HG03565 (cell line): ENCODE results near the gene TBXAS1.
"Not testable (repeated sequence)": the region's sequence is repeated elsewhere in the genome, so short reads cannot be mapped to it uniquely, and the experiment has no call there.

ENCODE experiments used
- ATAC-seq: cut with Tn5 transposase; IDR thresholded peaks from one replicate; pipeline ENCODE4 v1.9.1; 2021; ENCODE audit warnings: mild to moderate bottlenecking, moderate library complexity; ENCODE audit not compliant: unreplicated experiment

Gene TBXAS1

DNA sequence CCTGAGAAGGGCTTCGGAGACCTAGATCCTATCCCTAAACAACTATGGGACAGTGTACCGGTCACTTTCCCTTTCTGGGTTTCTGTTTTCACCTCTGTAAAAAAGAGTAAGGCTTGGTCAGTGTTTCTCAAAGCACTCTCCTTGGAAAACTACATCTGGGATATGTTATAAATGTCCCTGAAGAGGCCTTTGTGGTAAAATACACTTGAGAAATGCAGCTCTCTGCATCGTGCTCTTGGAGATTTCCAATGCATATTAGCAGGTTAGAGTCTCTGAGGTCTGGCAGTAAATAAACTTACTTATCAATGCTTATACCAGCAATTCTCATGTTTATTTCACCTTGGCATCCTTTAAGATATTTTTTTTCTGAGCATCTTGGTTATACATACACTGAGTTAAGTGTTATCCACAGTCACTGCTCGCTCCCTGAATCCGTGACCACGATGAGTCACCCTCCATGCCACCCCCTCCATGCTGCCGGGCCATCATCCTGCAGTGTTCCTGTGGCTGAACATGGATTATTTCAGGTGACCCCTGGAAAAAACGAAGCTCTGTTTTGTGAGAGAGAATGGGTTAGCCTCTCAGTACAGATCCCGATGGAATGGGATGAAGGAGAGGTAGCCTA is 3.3 kb upstream of the TBXAS1 start:
- no peak for ATAC-seq

- no peak for ATAC-seq
Observed at GRCh38 chr7:139827042-139827441, 2.0 kb upstream of the TBXAS1 start.

- ATAC-seq = no peak
Observed at GRCh38 chr7:139828446-139828845, 618 bp upstream of the TBXAS1 start.

DNA sequence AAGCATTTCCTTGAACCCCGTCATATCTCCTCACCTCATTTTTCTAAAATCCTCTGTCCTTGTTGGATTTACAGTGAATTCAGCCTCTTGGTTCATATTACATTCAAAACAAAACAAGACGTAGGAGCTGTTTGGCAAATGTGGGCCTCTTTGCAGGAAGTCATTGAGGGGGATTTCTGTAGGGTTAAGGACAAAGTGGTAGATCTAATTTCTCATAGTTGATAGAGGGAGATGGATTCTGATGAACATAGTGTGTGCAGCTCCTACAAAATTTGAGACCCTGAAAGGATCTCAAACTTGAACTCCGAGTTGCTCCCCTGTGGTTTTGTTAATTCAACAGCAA is 682 bp downstream of the TBXAS1 start:
- ATAC-seq = no peak

- no peak for ATAC-seq
Observed at GRCh38 chr7:139830292-139830691, 1.2 kb downstream of the TBXAS1 start.

DNA sequence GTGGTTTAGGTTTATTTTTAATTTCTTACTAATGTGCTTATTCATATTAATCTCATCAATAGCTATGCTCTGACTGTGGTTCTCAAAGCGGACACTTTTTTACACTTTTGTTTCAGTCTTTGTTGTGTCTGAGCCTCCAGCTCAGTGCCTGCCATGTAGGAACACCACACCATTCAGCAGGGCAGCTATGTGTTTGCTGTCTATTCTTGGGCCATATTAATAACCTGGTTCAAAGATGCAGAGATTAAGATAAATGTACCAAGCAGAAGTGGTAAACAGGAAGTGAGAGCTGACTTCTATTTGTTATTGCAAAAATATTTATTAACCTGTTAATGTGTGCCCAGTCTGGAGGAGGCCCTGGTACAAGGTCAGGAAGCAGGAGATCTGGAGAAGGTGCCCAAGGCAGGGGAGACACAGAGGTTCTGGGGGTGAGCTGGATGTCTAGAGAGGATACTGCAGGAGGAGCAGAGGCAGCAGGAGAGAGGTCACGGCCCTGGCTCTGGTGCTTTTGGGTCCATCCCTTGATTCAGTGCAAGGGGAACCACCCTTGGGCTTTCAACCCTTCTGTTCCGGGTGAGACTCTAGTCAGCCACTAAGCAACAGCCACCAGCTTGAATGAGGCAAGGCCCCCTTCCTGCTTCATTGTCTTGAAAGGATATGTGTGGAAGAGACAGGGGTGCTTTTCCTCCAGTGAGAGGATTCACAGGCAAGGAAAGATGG is 1.9 kb downstream of the TBXAS1 start:
- ATAC-seq = peak; percentile 38

DNA sequence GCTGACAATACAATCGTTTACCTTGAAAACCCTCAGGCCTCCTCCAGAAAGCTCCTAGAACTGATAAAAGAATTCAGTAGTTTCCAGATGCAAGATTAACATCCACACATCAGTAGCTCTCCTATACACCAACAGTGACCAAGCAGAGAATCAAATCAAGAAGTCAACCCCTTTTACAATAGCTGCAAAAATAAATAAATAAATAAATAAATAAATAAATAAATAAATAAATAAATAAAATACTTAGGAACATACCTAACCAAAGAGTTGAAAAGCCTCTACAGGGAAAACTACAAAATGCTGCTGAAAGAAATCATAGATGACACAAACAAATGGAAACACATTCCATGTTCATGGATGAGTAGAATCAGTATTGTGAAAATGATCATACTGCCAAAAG is 6.8 kb downstream of the TBXAS1 start:
- not testable (repeated sequence) for ATAC-seq

GRCh38 chr7:139837291-139837690 is 8.2 kb downstream of the TBXAS1 start:
- ATAC-seq = not testable (repeated sequence)

DNA sequence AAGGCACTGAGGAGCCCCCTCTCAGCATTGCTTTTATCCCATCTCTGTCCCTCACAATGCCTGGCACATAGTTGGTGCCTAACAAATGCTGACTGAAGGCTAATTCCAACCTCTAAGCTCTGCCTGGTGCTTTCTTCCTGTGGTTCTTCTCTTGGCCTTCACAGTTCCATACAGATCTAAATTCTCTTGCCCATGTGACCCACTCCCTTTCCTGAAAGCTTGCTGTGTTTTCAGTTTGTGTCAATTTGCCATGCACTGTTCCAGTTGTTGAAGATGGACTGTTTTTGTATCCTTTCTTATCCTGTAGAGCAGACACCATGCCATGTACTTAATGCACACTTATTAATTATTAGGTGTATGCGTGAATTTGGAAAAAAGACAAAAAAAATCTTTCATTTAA is 9.2 kb downstream of the TBXAS1 start:
- no peak for ATAC-seq

DNA sequence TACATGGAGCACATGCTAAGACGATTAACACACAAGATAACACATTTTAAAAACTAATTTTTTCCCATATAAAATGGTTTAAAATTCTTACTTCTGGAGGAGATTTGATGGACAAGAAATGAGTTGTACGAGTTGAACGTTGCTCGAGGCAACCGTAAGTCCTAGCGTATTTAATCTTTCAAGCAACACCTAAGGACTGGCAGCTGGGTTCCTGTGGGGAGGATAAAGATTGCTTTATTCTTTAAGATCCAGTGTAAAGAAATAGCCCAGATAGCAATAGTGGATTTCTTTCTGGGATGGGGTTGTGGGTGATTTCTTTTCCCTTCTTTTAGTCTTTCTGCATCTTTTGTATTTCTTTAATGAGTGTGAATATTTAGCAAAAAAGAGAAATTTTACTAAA is 9.8 kb downstream of the TBXAS1 start:
- no peak for ATAC-seq

- no peak for ATAC-seq
Observed at GRCh38 chr7:139840776-139841175, 11.7 kb downstream of the TBXAS1 start.

DNA sequence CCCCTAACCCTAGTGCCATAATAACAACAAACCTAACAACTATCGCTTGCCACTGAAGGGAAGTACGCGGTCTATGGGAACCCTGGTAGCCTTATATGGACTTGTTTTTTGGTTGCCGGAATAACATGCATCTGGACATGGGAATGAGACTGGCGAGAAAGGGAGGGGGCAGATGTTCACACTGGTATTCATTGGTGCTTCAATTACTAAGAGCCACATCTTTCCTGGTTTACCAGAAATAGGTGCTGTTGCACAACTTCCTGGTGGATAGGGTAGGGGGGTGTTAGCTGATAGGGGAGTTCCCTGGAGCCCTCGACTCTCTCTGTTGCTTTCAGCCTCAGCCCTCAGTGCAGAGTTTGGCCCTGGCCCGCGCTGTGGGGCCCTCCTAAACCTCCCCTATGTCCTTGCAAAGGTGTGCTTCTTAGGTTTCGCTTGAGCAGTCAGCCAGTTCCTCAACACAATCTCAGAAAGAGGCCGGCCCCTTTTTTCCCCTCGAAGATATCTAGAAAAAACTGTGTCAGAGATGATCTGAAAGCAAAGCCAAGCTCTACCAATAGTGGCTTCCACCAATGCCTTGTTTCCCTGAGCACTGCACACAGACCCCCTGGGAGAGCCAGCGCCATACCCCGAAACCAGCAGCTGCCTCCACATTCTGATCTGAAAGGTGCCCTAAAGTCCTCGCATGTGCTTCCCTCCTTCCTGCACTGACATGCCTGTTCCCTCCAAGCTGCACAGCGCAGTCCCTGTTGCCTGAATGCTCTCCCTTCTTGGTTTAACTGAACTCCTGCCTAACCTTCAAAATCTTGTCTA is 13.5 kb downstream of the TBXAS1 start:
- ATAC-seq = no peak

- not testable (repeated sequence) for ATAC-seq
Observed at GRCh38 chr7:139843211-139843537, 14.1 kb downstream of the TBXAS1 start.

DNA sequence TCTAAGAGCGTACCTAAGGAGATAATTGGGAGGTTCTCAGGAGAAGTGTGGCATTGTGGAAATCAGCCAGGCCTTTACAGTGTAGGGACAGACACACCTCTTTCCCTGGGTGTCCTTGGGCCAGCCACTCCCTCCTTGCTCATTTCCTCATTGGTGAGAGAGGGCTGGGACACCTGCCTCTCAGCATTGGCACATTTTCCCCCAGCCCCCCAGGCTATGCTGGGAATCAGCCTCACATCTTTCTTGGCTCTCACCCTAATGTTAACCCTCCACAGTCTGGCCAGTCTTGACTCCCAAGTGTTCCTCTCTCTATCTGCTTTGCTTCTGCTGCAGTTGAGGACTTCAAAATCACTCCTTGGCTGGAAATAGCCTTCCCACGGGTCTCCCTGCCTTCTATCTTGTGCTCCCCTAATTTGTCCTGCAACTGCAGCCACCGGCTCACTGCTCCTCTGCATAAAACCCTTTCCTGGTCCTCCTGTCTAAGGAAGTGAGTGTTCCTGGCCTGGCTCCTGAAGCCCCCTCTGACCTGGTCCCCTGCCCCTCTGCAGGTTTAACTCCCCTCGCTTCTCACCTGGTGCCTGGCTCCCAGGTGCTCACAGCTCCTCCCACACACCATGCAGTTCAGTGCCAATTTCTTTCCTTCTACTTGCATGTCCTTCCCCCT is 15.8 kb downstream of the TBXAS1 start:
- no peak for ATAC-seq

DNA sequence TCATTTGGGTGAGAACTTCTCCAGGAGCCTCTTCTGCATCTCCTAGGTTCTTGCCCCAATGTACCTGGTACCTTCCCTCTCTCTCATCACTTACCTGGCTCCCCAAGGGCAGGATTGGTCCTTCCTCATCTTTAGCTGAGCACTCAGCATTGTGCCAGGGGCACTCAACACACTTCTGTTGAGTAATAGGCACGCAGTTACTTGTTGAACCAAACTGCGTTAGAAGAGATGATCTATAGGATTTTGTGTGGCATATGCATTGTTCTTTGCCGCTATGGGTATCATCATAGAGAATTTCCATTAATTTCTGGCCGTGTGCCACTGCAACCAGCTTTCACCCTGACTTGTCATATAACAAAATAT is 16.4 kb downstream of the TBXAS1 start:
- ATAC-seq = no peak

DNA sequence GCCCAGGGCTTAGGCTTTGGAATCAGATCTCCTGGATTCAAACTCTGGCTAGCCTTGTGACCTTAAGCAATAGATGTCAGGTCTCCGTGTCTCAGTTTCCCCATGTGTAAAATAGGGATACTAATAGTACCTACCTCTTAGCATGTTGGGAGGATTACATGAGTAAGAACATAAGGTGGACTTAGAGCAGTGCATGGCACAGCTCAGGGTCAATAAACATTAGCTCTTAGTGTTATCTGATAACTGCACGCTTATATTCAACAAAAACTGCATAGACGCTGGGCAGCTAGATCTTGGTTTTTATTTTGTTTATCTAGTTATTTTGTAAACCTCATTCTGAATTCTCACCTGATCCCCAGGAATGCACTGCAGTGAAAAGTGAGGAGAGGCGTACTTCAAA is 17.2 kb downstream of the TBXAS1 start:
- no peak for ATAC-seq

GRCh38 chr7:139848274-139848673 is 19.2 kb downstream of the TBXAS1 start:
- no peak for ATAC-seq

- no peak for ATAC-seq
Observed at GRCh38 chr7:139850906-139851305, 21.8 kb downstream of the TBXAS1 start.

DNA sequence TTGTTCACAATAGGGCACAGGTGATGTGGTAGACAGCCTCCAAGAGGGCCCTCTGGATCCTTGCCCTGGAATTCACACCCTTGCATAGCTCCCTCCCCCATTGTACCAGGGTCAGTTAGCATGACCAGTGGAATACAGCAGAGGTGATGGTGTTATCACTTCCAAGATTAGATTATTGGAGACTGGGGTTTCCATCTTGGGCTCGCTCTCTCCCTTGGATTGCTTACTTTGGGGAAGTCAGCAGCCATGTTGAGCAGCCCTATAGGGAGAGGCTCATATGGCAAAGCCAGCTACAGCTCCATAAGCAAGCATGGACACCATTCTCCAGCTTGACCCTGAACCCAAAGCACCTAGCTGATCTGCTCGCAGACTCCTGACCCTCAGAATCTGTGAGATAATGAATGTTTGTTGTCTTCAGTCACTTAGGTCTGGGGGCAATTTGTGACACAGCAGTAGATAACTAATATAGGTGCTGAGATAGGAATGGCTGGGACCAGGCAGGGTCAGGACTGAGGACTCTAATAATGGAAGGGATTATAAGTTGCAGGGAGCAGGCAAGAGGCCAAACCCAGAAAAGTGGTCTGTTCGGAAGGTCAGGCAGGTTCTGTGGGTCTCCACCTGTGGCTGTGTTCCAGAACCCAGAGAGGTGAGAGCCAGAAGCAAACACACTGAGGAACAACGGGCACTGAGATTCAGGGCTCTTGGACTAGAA is 22.9 kb downstream of the TBXAS1 start:
- ATAC-seq = no peak

DNA sequence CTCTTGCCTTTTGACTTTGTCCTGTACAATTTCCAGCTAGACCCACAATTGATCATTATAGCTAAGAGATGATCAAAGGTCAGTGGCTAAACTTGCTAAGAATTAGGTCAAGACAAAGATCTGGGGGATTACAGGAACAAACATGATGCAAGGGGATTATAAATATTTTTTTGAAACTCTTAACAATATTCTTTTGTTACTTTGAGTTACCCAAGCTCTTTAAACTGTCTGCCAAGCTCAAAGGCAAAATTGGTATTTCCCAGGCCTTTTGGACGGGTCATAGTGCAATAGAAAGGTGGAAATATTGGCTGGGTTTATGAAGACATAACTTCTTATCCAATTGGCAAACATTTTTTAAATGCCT is 23.4 kb downstream of the TBXAS1 start:
- no peak for ATAC-seq

- ATAC-seq = no peak
Observed at GRCh38 chr7:139853506-139854123, 24.6 kb downstream of the TBXAS1 start.
